ENCODE data around the gene FILIP1.

DNA sequence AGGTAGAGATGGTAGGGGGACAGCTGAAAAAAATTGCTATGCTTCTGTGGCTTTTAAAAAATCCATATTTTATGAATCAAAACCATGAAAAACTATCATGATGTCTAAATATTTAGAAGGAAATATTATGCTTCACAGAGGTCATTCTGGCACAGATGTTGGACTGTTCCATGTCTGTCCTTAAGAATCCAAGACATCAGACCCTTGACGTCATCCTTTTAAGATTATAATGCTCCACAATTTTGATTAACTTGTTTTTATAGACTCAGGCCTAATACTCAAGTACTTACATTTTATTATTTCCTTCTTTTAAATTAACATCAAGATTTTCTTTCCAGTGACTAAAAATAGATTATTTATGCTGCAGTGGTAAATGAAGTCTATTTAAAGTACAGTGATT, 29.7 kb downstream of the FILIP1 start:
- TF ChIP-seq TAF1 (IDR thresholded peaks at IDR 0.05; ENCODE audit: low read depth), result no peak
- no peak for TF ChIP-seq EGR1 (IDR thresholded peaks at IDR 0.05)
- no peak for TF ChIP-seq REST (IDR thresholded peaks at IDR 0.05; ENCODE audit: low read depth)
- TF ChIP-seq RAD21 (IDR thresholded peaks at IDR 0.05; ENCODE audit: low read depth), result no peak
- no peak for TF ChIP-seq FOXM1 (IDR thresholded peaks at IDR 0.05; ENCODE audit: borderline replicate concordance, low read depth)
- TF ChIP-seq CREB1 (IDR thresholded peaks at IDR 0.05; ENCODE audit: low read depth), result no peak
- no peak for TF ChIP-seq EP300 (IDR thresholded peaks at IDR 0.05; ENCODE audit: borderline replicate concordance)
- no peak for TF ChIP-seq TCF12 (IDR thresholded peaks at IDR 0.05; ENCODE audit: low read depth)
- TF ChIP-seq YY1 (IDR thresholded peaks at IDR 0.05; ENCODE audit: low read depth), result no peak
- TF ChIP-seq, protein P1, sequence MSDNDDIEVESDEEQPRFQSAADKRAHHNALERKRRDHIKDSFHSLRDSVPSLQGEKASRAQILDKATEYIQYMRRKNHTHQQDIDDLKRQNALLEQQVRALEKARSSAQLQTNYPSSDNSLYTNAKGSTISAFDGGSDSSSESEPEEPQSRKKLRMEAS (IDR thresholded peaks at IDR 0.05), result no peak
- no peak for TF ChIP-seq USF1 (IDR thresholded peaks at IDR 0.05)
- TF ChIP-seq NFIC (IDR thresholded peaks at IDR 0.05), result no peak
- TF ChIP-seq CEBPB (IDR thresholded peaks at IDR 0.05), result no peak
